NCI-H2029 (cell line): Measurements from ENCODE around the gene QPCT.
"Not testable (repeated sequence)": the region's sequence is repeated elsewhere in the genome, so short reads cannot be mapped to it uniquely, and the experiment has no call there.

Experiments
- DNase-seq: peaks from one replicate; lab custom pipeline; 2025; lab: John Stamatoyannopoulos, UW

The QPCT gene

GRCh38 chr2:37358466-37358865 lies 14.0 kb downstream of the QPCT start:
- no peak for DNase-seq

- no peak for DNase-seq
Measured at GRCh38 chr2:37361216-37361815, 16.9 kb downstream of the QPCT start.

GRCh38 chr2:37361994-37362698 lies 17.7 kb downstream of the QPCT start:
- no peak for DNase-seq

GRCh38 chr2:37364351-37364750 lies 19.9 kb downstream of the QPCT start:
- DNase-seq = no peak

- DNase-seq = no peak
Measured at GRCh38 chr2:37365669-37366068, 21.2 kb downstream of the QPCT start.

GRCh38 chr2:37366773-37367172 lies 22.3 kb downstream of the QPCT start:
- DNase-seq = no peak

GRCh38 chr2:37367310-37367709 lies 22.9 kb downstream of the QPCT start:
- no peak for DNase-seq

GRCh38 chr2:37367984-37368383 lies 23.6 kb downstream of the QPCT start:
- DNase-seq = no peak

- DNase-seq = no peak
Measured at GRCh38 chr2:37370666-37371065, 26.2 kb downstream of the QPCT start.

- DNase-seq = no peak
Measured at GRCh38 chr2:37372000-37372399, 27.6 kb downstream of the QPCT start.

- DNase-seq = no peak
Measured at GRCh38 chr2:37375741-37376288, 31.4 kb downstream of the QPCT start.

GRCh38 chr2:37376421-37377186 lies 32.2 kb downstream of the QPCT start:
- peak; percentile 62 for DNase-seq

- no peak for DNase-seq
Measured at GRCh38 chr2:37377187-37377532, 32.7 kb downstream of the QPCT start.

GRCh38 chr2:37378411-37378810 lies 34.0 kb downstream of the QPCT start:
- no peak for DNase-seq

GRCh38 chr2:37379881-37380296 lies 35.5 kb downstream of the QPCT start:
- no peak for DNase-seq

- not testable (repeated sequence) for DNase-seq
Measured at GRCh38 chr2:37380787-37381186, 36.4 kb downstream of the QPCT start.

GRCh38 chr2:37384261-37384660 lies 39.8 kb downstream of the QPCT start:
- DNase-seq = not testable (repeated sequence)

- DNase-seq = no peak
Measured at GRCh38 chr2:37387148-37387835, 42.9 kb downstream of the QPCT start.

- no peak for DNase-seq
Measured at GRCh38 chr2:37388074-37388473, 43.6 kb downstream of the QPCT start.

- no peak for DNase-seq
Measured at GRCh38 chr2:37389395-37389794, 45.0 kb downstream of the QPCT start.

GRCh38 chr2:37389989-37390765 lies 45.7 kb downstream of the QPCT start:
- peak; percentile 7 for DNase-seq

GRCh38 chr2:37390777-37391176 lies 46.3 kb downstream of the QPCT start:
- DNase-seq = no peak
